RCC 7860 (cell line): Measurements from ENCODE around the gene RTL5.

Source experiments
- DNase-seq: peaks from one replicate; pipeline ENCODE4 v3.0.0-alpha.2; 2015; ENCODE audit warnings: low spot score
- FAIRE-seq: peaks from 2 replicates; lab custom pipeline; 2012; peaks lifted over from hg19 to GRCh38; lab: Jason Lieb, UNC

RTL5 gene

DNA sequence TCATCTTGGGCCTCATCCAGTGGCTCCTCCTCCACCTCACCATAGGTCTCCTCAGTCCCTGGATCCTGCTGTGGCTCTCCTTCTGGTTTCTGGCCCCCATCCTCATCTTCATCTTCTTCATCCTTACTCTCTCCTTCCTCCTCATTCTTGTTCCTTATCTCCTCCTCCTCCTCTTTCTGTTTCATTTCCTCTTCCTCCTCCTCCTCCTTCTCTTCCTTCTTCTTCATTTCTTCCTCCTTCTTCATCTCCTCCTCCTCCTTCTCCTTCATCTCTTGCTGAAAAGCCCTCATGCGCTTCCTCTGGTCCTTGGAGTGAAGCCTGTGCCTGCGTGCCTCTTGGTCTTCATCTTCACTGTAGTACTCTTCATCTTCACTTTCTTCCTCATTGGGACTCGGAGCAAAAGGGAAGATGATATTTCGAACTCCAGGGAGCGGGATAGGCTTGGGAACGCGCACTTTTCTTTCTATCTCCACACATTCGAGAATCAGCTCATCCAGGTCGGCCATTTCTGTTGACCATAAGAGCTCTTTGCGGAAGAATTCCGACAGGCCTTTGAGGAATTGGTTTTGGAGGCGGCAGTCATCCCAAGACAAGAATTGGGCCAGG, 1.5 kb downstream of the RTL5 start:
- DNase-seq: no peak
- no peak for FAIRE-seq

DNA sequence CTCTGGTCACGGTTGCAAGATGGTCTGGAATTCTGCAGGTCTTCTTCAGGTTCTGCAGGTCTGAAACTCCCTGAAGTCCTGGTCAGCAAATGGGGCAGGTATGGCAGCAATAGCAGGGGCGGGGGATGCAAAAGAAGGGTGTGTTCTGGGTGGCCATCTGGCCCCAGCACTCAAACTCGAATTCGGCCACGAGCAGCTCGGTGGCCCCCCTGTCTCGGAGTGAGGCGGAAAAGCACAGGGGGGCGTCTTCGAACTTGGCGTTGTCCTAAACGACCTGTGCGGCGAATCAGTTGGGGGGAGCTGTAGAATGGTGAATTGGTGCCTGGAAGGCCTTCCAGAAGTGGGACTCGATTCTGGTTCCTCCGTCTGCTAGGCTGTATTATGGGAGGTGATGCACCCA, 2.1 kb downstream of the RTL5 start:
- FAIRE-seq (no peak), DNase-seq (no peak)

DNA sequence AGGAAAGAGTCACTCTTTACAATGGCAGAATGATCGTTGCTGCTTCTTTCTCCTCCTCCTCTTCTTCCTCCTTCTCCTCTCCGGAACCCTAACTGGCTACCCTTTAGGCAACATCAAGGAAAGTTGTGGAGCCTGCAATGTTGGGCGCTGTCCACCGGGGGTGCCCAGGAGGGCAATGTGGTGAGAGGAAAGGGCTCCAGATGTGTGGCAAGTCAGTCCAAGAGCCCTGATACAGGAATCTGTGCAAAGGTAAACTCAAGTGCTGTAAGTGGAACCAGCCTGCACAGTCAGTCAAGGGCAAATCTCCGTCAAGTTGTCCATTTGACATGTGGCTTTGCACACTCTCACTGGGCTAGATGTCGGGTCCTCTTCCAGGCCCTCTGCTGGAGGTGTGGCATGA, 2.8 kb downstream of the RTL5 start:
- FAIRE-seq (no peak), DNase-seq (no peak)

DNA sequence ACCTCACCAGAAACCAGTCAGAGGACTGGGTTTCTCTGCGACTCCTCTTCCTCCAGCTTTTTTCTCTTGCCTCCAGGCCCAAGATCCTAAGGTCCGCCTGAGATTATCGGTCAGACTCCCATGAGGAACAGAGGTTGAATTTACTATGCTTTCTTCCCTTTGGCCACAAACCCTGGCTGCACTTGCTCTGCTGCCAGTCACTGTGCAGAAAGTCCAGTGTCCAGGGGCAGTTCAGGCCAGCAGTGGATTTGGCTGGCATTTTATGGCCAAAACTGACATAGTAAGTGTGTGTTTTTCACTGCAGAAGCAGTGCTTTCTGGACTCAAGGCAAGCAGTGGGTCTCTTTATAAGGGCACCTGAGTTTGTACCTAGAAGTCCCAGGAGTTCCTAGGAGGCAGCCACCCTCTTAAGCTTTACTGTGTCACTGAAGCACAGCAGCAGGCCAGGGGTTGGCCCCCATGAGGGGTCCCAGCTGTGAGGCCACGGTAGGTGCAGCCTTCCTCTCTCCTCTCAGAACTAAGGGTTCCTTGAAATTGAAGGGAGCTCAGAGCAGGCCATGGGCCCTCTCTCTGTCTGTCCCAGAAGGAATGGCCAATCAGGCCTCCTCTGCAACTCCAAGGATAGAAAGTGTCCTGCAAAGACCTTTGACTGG, 3.4 kb downstream of the RTL5 start:
- FAIRE-seq: no peak
- DNase-seq: no peak

DNA sequence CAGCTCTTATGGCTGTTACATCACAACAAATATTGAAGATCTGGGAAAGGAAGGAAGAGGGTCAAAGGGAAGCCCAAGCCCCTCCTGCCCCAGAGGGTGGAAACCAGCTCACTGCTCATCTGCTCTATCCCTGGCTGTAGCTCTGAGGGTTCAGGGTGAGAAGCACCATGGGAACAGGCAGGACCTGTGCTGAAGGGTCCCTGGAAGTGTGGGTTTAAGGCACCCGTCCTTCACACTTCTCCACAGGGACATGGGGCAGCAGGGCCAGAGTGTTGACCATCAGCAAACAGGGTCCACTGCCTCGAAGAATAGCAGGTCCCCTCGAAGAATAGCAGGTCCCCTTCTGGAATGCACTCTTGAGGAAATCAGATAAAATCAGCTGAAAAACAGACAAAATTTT, 4.4 kb downstream of the RTL5 start:
- DNase-seq (no peak), FAIRE-seq (no peak)

DNA sequence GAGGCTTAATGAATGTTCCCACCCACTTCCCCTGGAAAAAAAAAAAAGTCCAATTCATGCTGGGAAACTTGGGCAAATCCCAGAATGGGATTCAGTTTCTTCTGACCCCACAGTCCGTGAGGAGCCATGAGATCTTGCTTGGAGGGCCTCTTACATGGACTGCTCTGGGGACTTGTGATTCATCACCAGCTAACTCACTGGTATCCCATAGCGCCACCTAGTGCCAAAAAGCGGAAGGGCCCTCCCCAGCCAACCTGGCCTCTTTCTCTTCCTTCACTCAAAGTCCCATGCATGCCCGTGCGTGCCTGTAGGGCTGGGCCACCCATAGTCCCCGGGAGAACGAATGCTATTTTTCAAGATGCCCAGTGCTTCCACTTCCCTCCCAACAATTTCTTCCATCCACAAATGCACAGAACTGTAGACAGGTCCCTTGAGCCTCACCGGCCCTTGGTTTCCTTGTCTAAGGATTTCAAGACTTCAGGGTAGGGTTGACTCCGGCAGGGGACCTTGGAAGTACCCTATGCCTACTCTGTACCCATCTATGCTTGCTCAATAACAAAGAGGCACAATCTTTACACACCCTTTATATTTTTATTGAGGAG, 5.1 kb downstream of the RTL5 start:
- DNase-seq (peak; percentile 32), FAIRE-seq (no peak)

DNA sequence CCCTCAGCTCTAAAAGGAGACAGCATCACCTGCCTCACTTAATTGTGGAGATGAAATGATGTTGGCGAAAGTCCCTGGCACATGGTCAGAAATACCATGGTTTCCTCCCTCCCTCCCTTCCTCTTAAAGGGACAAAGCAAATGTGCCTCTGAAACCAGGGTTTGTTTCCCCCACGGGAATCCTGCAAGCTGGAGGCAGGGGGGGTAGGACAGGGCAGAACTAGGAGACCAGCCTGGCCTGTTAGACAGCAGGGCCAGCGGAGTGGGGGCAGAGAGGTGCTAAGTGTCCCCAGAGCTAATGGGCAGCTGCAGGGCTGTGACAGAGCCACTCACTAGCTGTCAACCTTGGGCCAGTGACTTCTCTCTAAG, 5.7 kb downstream of the RTL5 start:
- FAIRE-seq (no peak), DNase-seq (no peak)

DNA sequence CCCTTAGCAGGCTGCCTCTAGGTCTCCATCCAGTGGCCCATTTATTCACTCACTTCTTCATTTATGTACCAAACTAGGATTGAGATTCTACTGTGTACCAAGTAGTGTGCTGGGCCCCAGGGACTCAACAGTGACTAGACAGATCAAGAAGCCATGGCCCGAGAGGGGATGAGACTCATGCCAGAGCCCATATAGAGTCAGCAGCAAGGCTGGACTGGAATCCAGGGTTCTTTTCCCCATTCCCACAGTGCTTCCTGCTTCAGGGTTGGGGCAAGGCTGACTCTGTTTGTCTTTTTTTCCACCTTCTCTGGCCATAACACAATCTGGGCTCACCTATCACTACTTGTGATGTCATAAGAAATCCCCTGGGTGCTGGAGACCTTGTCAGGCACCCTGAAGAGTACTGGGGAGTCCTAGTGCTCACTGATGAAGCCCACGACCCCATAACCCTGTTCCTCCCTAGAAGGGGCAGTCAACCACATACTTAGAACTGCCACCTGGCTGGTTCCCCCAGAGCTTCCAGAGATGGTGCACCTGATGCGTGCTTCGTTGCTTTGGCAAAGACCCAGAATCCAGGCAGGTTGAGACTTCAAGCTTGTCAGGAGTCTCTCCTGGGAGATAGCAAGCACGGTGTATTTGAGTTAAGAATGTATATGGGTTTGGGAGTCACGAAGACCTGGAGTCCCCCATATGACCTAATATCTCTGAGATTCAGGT, 6.2 kb downstream of the RTL5 start:
- no peak for DNase-seq

DNA sequence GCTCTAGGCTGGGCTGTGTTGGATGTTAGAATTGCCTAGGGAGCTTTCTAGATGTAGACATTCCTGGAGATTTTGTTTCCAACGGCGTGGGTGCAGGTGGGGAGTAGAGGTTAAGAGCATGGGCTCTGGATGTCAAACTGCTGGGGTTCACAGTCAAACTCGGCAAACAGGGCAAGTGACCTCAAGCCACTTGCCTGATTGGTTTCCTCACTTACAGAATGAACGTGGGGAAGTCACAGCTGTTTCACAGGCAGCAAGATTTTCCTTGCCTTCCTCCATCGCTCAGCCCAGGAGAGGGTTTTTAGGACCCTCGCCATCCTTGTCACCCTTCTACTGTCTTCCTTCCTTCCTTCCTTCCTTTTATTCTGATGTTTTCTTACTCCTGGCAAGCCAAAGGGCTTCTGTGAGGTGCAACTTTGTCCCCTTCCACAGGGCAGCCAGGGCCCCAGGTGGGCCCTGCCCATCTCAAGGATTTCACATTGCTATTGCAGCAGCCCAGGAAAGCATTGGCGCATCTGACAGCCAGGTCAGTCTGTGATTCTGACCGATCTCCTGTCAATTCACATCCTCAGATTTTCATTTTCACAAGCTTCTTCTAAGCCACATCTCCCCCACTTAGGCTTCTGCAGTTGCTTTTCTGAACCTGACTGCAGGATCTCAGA, 7.0 kb downstream of the RTL5 start:
- no peak for FAIRE-seq
- no peak for DNase-seq

More for the DNA sequence above, 6.2 kb downstream of the RTL5 start:
- no peak for FAIRE-seq

DNA sequence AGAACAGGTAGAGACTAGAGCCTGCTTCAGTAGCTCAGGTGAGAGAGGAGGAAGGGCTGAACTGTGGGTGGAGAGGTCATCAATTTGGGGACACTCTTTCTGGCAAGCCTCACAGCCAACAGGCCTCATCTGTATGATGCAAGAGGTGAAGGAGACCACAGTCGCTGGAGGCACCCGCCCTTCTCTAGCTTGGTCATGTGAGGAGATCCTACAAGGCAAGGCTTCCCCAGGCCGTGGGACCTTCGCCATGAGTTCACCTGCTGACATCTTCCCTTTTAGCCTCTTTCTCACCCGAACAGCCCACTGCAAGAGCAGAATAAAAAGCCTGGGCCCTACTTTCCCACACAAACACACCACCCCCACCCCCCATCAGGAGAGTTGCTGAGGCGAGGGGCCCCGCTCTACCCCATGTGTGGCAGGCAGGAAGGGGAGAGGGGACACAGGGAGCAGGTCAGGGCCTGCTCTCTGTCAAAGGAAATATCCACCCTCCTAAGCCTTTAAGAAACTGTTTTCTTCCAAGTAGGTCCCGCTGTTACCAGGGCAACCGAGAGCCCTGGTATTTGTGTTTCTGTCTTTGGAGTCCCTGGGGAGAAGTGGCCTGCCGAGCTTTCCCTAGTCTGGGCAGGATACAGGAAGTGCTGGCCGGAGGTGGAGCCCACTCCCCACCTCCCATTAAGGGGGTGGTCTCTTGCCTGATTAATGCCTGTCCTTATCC, 8.1 kb downstream of the RTL5 start:
- DNase-seq: no peak
- no peak for FAIRE-seq

DNA sequence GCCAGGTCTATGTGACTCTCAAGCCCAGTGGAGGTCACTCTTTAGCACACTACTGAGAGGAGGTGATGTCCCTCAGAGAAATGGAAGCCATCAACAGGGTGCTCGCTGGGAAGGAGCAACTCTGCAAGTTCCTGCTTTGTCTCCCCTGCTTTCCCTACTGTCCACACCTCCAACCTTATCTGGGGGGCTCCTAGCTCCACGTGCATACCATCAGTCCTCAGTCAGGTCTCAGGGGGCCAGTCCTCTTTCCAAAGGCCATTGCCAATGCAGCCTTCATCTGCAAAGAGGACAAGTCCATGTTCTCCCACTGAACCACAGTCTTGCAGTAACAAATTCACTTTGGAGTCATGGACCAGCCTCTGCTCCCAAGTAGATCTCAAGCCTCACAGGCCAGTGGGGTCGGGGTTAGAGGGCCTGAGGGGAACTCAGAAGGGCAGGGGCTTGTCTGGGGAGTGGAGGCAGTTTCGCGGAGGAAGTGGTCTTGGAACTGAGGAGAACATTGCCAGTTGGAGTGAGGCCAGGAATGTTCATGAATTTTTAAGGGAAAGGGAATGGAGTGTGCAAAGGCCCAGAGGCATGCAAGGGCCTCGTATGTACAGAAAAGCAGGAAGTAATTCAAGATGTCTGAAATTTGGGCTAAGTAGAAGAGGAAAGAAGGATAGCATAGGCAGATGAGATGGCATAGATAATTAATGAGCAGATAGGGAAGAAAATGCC, 8.9 kb downstream of the RTL5 start:
- no peak for DNase-seq
- FAIRE-seq: no peak

DNA sequence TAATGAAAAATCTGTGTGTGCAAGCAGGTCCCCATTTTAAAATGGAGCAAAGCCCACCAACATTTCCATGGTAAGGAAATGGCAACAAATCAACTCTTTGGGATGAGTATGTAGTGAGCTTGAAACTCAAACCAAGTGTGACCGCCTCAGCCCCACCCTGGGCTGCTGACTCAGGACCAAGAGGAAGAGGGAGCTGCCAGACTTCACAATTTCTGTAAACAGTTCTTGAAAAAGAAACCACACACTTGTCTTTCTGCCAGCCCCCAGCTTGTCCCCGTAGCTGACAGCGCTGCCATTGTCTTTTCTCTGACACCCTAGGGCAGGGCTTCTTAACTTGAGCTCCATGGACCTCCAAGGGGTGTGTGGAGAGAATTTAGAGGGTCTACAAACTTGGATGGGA, 10.3 kb downstream of the RTL5 start:
- FAIRE-seq (peak; percentile 71), DNase-seq (peak; percentile 45)

DNA sequence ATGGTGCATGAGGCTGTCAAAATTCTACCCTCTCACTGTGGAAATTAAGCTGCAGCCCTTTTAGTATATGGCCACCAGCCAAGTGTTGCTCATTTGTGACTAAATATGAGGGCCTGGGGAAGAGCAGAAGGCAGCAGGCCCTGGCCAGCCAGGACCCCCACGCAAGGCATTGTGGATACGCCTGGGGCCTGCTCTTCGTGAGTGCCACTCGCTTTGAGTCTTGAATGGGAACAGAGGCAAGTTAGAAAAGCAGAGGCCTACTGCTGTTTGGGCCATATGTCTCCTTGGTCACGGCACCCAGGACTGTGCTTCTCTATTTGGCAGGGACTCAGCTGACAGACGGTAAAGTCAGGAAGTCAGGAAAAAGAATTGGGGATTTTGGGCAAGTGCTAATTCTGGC, 10.9 kb downstream of the RTL5 start:
- FAIRE-seq (no peak), DNase-seq (no peak)

DNA sequence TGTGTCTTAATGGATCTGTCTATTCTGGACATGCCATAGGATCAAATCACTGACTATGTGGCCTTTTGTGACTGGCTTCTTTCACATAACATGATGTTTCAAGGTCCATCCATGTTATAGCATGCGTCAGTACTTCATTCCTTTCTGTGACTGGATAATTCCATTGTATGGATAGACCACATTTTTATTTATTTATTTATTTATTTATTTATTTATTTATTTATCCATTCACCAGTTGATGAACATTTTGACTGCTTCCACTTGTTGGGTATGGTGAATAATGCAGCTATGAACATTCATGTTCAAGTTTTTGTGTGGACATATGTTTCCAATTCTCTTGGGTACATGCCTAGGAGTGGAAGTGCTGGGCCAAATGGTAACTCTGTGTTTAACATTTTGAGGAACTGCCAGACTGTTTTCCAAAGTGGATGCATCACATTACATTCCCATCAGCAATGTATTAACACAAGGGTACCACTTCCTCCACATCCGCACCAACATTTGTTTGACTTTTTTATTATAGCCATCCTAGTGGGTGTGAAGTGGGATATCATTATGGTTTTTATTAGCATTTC, 14.0 kb downstream of the RTL5 start:
- DNase-seq (no peak), FAIRE-seq (no peak)

DNA sequence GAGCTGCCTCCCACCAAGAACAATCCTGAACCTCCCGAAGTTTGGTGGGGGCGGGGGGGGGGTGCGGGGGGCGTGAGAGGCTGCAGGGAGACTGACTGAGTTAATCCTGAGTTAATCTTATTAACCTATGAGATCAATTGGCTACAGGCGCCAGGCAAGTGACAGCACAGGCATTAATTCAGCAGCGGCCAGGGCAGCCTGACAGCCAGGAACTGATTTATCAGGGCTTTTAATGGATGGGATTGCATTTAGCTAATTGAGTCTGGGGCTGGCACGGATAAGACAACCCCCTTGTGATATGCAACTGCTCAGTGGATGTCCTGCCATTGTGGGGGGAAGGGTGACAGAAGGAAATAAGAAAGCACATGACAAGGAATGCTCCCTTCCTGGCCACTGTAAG, 16.3 kb downstream of the RTL5 start:
- no peak for FAIRE-seq
- DNase-seq: no peak

DNA sequence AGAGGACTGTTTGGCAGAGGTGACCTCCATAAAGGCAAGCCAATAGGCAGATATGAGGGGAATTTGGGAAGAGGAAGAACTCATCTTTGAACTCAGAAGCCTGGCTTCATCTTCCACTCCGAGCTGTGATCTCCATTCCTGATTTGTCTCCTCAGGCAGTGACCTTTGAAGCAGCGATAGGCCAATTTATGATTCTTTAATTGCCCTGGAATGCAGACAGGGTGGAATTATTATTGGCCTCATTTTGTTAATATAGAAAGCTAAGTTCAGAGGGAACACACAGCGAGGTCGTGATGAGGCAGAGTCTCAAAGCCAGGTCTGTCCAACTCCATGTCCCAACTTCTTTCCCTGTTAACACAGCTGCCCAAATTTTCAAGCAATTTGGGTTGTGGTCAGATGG, 16.9 kb downstream of the RTL5 start:
- FAIRE-seq (no peak), DNase-seq (no peak)

DNA sequence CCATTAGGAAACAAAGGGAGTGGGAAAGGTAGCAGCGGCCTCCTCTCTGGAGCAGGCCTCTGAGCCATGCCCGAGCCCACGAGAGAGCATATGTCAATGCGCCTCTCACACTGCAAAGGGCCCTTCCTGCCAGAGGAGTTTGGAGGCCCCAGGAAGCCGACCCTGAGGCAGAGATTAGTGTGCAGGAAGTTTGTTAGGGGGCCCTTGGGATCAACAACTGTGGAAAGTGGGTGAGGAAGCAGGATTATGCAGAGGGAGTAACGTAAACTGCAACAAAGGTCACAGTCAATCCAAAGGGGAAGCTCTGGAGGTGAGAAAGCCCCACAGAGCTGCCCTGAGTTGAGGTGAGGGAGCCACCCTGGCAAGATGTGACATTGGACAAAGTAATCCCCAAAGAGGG, 17.4 kb downstream of the RTL5 start:
- DNase-seq: no peak
- FAIRE-seq: no peak

DNA sequence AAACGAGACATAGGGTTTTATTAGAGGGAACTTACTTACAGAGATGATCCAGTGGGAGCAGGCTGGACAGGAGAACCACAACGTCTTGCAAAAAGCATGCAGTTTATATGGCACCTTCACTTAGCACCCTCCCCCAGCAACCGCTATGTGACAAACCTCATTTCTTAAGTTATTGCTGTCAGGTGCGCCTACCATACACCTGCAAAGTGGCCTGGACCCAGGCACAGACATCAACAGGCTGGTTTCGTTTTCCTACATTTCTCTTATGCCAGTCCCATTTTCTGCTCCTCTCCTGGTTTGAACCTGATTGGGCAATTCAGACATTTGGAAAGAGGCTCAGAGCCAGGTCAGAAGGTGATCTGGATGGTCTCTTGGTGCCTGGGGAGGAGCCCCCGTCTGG, 18.3 kb downstream of the RTL5 start:
- no peak for FAIRE-seq

DNA sequence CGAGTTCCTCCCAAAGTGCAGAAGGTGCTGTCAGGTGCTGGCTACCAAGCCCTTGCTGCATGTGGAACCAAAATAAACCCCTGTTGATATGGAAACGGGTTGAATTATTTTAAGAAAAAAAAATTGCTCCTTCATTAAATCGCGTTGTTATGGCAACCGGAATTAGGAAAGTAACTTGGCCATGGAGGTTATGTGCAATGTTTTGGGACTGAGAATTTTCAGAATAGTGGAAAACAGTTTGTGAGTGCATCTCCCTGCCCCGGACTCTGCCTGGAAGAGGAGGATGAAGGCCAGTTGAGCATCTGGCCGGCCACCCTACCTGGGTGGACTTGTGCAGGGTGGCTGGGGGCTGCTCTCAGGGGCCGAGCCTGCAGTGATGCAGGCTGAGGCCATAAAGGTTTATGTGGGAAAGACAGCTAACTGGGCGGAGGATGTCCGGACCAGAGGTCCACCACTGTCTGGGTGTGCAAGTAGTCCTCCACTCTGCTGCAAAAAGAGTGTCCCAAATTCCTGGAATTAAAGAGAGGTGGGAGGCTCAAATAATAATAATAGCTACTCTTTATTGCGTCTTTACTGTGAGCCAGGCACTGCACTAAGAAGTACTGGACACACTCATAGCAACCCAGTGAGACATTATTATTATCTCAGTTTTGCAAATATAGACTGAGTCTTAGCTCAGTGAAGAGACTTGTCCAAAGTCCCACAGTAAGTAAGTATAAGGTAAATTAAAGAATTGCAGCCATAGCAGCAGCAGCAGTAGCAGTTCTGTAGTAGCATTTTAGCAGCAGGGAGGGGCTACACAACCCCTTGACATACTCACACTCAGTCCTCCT, 20.6 kb downstream of the RTL5 start:
- FAIRE-seq (no peak), DNase-seq (no peak)

More for the DNA sequence above, 18.3 kb downstream of the RTL5 start:
- no peak for DNase-seq
